H9 (cell line): ENCODE measurements around the gene KRTAP4-6. TPM values are rescaled to one million over a fixed set of nuclear protein-coding genes. Genes with fewer than 3 reads are reported as not detected.
"Not testable (repeated sequence)": the region's sequence is repeated elsewhere in the genome, so short reads cannot be mapped to it uniquely, and the experiment has no call there.

Experiments
- DNase-seq: peaks from one replicate; pipeline ENCODE4 v3.0.0-alpha.2; 2017
- H2AFZ ChIP-seq: one replicate; pipeline ENCODE4 v1.6.1; 2013; ENCODE audit warnings: mild to moderate bottlenecking, low read length, control low read depth, moderate library complexity
- H2AK5ac ChIP-seq: 2 replicates; pipeline ENCODE4 v1.6.1; 2013; ENCODE audit warnings: low read length, control low read depth, mixed read lengths; ENCODE audit not compliant: insufficient read length
- H2BK120ac ChIP-seq: one replicate; pipeline ENCODE4 v1.6.1; 2013; ENCODE audit warnings: low read depth, mild to moderate bottlenecking, low read length, control low read depth, inconsistent platforms; ENCODE audit not compliant: poor library complexity, severe bottlenecking
- H2BK12ac ChIP-seq: 2 replicates; pipeline ENCODE4 v1.6.1; 2013; ENCODE audit warnings: low read length, control low read depth, mixed read lengths, low read depth; ENCODE audit not compliant: insufficient read length
- H2BK15ac ChIP-seq: 2 replicates; pipeline ENCODE4 v1.6.1; 2013; ENCODE audit warnings: low read depth, low read length, control low read depth
- H2BK20ac ChIP-seq: one replicate; pipeline ENCODE4 v1.6.1; 2013; ENCODE audit warnings: low read depth, mild to moderate bottlenecking, low read length, control low read depth, inconsistent platforms; ENCODE audit not compliant: poor library complexity, severe bottlenecking
- H2BK5ac ChIP-seq: 2 replicates; pipeline ENCODE4 v1.6.1; 2013; ENCODE audit warnings: low read length, control low read depth, mixed read lengths; ENCODE audit not compliant: insufficient read length
- H3K14ac ChIP-seq: 2 replicates; pipeline ENCODE4 v1.6.1; 2013; ENCODE audit warnings: low read length, control low read depth; ENCODE audit not compliant: insufficient read depth
- H3K18ac ChIP-seq: 2 replicates; pipeline ENCODE4 v1.6.1; 2013; ENCODE audit warnings: low read depth, mild to moderate bottlenecking, mixed read lengths, low read length, control low read depth; ENCODE audit not compliant: insufficient read length
- H3K23ac ChIP-seq: 2 replicates; pipeline ENCODE4 v1.6.1; 2013; ENCODE audit warnings: low read length, control low read depth, mixed read lengths, low read depth; ENCODE audit not compliant: insufficient read length
- H3K23me2 ChIP-seq: 2 replicates; pipeline ENCODE4 v1.6.1; 2013; ENCODE audit warnings: low read depth, mild to moderate bottlenecking, mixed read lengths, low read length, control low read depth; ENCODE audit not compliant: insufficient read length, poor library complexity, severe bottlenecking
- H3K27ac ChIP-seq: 2 replicates; pipeline ENCODE4 v1.5.1; 2013; ENCODE audit warnings: low read length, control low read depth, mixed read lengths, low read depth; ENCODE audit not compliant: insufficient read length
- H3K27me3 ChIP-seq: 2 replicates; pipeline ENCODE4 v1.6.1; 2013; ENCODE audit warnings: low read length, control low read depth, inconsistent platforms; ENCODE audit not compliant: insufficient read depth
- H3K4ac ChIP-seq: 2 replicates; pipeline ENCODE4 v1.6.1; 2013; ENCODE audit warnings: low read depth, mild to moderate bottlenecking, control low read depth, inconsistent platforms, low read length, moderate library complexity
- H3K4me1 ChIP-seq: 2 replicates; pipeline ENCODE4 v1.6.1; 2013; ENCODE audit warnings: low read length, control low read depth, inconsistent platforms; ENCODE audit not compliant: insufficient read depth
- H3K4me2 ChIP-seq: 2 replicates; pipeline ENCODE4 v1.6.1; 2013; ENCODE audit warnings: low read length, control low read depth, mixed read lengths; ENCODE audit not compliant: insufficient read length, insufficient read depth
- H3K56ac ChIP-seq: 2 replicates; pipeline ENCODE4 v1.6.1; 2013; ENCODE audit warnings: low read depth, mild to moderate bottlenecking, mixed read lengths, low read length, control low read depth; ENCODE audit not compliant: insufficient read length
- H3K79me1 ChIP-seq: 2 replicates; pipeline ENCODE4 v1.6.1; 2013; ENCODE audit warnings: low read depth, mild to moderate bottlenecking, moderate library complexity, low read length, control low read depth, inconsistent platforms; ENCODE audit not compliant: insufficient read depth, poor library complexity, severe bottlenecking
- H3K79me2 ChIP-seq: 2 replicates; pipeline ENCODE4 v1.6.1; 2013; ENCODE audit warnings: low read length, control low read depth, inconsistent platforms; ENCODE audit not compliant: insufficient read depth
- H3K9ac ChIP-seq: 2 replicates; pipeline ENCODE4 v1.6.1; 2013; ENCODE audit warnings: low read length, control low read depth, mixed read lengths; ENCODE audit not compliant: insufficient read length; ENCODE audit errors: extremely low read depth
- H3K9me3 ChIP-seq: one replicate; pipeline ENCODE4 v1.6.1; 2013; ENCODE audit warnings: low read depth, low read length, inconsistent platforms; ENCODE audit not compliant: control insufficient read depth
- H3T11ph ChIP-seq: one replicate; pipeline ENCODE4 v1.6.1; 2013; ENCODE audit warnings: mild to moderate bottlenecking, low read length, control low read depth, inconsistent platforms
- H4K20me1 ChIP-seq: one replicate; pipeline ENCODE4 v1.6.1; 2013; ENCODE audit not compliant: control insufficient read depth, insufficient read length, insufficient read depth
- H4K5ac ChIP-seq: 2 replicates; pipeline ENCODE4 v1.6.1; 2013; ENCODE audit warnings: low read depth, mild to moderate bottlenecking, mixed read lengths, low read length, control low read depth; ENCODE audit not compliant: insufficient read length
- H4K8ac ChIP-seq: replicated peaks from 2 replicates; pipeline ENCODE4 v1.6.1; 2013; ENCODE audit warnings: low read length, control low read depth, mixed read lengths, low read depth; ENCODE audit not compliant: insufficient read length
- H4K91ac ChIP-seq: 2 replicates; pipeline ENCODE4 v1.6.1; 2013; ENCODE audit warnings: low read depth, mild to moderate bottlenecking, moderate library complexity, mixed read lengths, low read length, control low read depth; ENCODE audit not compliant: insufficient read length
- H3K27ac Mint-ChIP-seq, 3 experiments: 2 replicates in 2 of 3; 3 replicates in 1 of 3; pipeline ENCODE4 v1.8.0; 2020 to 2021; ENCODE audit warnings: mixed read lengths in 3 of 3, mild to moderate bottlenecking in 1 of 3, moderate library complexity in 1 of 3
- H3K27me3 Mint-ChIP-seq: 2 replicates; pipeline ENCODE4 v1.8.0; 2021; ENCODE audit warnings: low read depth, mild to moderate bottlenecking, moderate library complexity, mixed read lengths
- H3K36me3 Mint-ChIP-seq, 3 experiments: 2 replicates in 2 of 3; 3 replicates in 1 of 3; pipeline ENCODE4 v1.8.0; 2020 to 2021; ENCODE audit warnings: low read depth in 3 of 3, mixed read lengths in 3 of 3; ENCODE audit not compliant: insufficient read depth in 1 of 3
- H3K4me1 Mint-ChIP-seq, 2 experiments: 2 replicates each; pipeline ENCODE4 v1.8.0; 2020; ENCODE audit warnings: mixed read lengths in 2 of 2
- H3K4me3 Mint-ChIP-seq, 2 experiments: 2 replicates in 1 of 2; 3 replicates in 1 of 2; pipeline ENCODE4 v1.8.0; 2020 to 2021; ENCODE audit warnings: mild to moderate bottlenecking in 2 of 2, mixed read lengths in 2 of 2, moderate library complexity in 1 of 2
- H3K9me3 Mint-ChIP-seq, 2 experiments: 2 replicates in 1 of 2; 3 replicates in 1 of 2; pipeline ENCODE4 v1.8.0; 2020; ENCODE audit warnings: mild to moderate bottlenecking in 2 of 2, mixed read lengths in 2 of 2, moderate library complexity in 1 of 2
- CTCF ChIP-seq: fragments of 200-600 bp; sonication (generic); conservative IDR thresholded peaks from 3 replicates; pipeline ENCODE4 v1.8.0; 2021; ENCODE audit warnings: antibody characterized with exemption, mild to moderate bottlenecking
- whole genome bisulfite sequencing: extraction: QIAGEN DNeasy Blood & Tissue Kit; methylation state at CpG from one replicate; pipeline ENCODE4 v1.1.7; 2013; ENCODE audit warnings: missing lambda C conversion rate, low lambda C conversion rate, mixed read lengths; ENCODE audit not compliant: insufficient read length; ENCODE audit errors: extremely low coverage; 5-methylcytosine and 5-hydroxymethylcytosine counted together
- total RNA-seq: library from RNA; stranded (reverse); gene quantifications from 2 replicates; pipeline ENCODE4 v1.2.1, GENCODE V29; 2021

Gene KRTAP4-6
- total RNA-seq, 1 experiment from 2014 or later: not detected

GRCh38 chr17:41111151-41111885 is 29.0 kb downstream of the KRTAP4-6 start:
- H3K27ac Mint-ChIP-seq: no peak overlapping the region
- Histone ChIP-seq H4K91ac (no peak overlapping the region), H3K4me1 (peaks cover 6% of the 10 kb centered on the region; the same call in 1 of the 2 replicates), H3K9me3 (peaks cover 4% of the 10 kb centered on the region), H2BK20ac (no peak overlapping the region), H4K5ac (no peak overlapping the region), H3K4ac (no peak overlapping the region), H3K23me2 (no peaks in the 10 kb centered on the region), H3K79me1 (no peaks in the 10 kb centered on the region), H3K14ac (no peak overlapping the region), H4K8ac (no peak overlapping the region), H3K4me2 (no peak overlapping the region), H3K23ac (no peak overlapping the region), H3K9ac (no peak overlapping the region), H2AFZ (no peak overlapping the region), H2BK12ac (no peak overlapping the region), H3T11ph (no peak overlapping the region), H3K79me2 (no peaks in the 10 kb centered on the region), H3K27me3 (no peaks in the 10 kb centered on the region), H2AK5ac (no peak overlapping the region), H3K18ac (no peak overlapping the region), H2BK120ac (no peak overlapping the region), H2BK5ac (no peak overlapping the region), H3K27ac (no peak overlapping the region), H2BK15ac (no peak overlapping the region), H4K20me1 (no peaks in the 10 kb centered on the region), H3K56ac (no peak overlapping the region)
- no CpG with 5 or more reads among the region's 2 CpGs for WGBS
- H3K4me1 Mint-ChIP-seq: peaks cover 37 to 39% of the 10 kb centered on the region in 2 experiments
- peaks cover 39 to 58% of the 10 kb centered on the region in 2 experiments for H3K9me3 Mint-ChIP-seq
- H3K4me3 Mint-ChIP-seq: no peak overlapping the region
- no peak for DNase-seq
- no peaks in the 10 kb centered on the region for H3K27me3 Mint-ChIP-seq
- peaks cover 22 to 36% (median 24%) of the 10 kb centered on the region in 3 experiments for H3K36me3 Mint-ChIP-seq
- TF ChIP-seq CTCF: no peak

- not testable (repeated sequence) for H3K18ac ChIP-seq, H2BK20ac ChIP-seq, H2AFZ ChIP-seq, H3T11ph ChIP-seq, H3K56ac ChIP-seq, H2BK5ac ChIP-seq, H3K27ac ChIP-seq, H3K79me1 ChIP-seq, H3K14ac ChIP-seq, H3K4ac ChIP-seq, H2BK15ac ChIP-seq, H3K27me3 Mint-ChIP-seq, H3K9ac ChIP-seq, H4K20me1 ChIP-seq, H3K23ac ChIP-seq, H2BK120ac ChIP-seq, H3K27me3 ChIP-seq, H2AK5ac ChIP-seq, H3K4me2 ChIP-seq, H4K8ac ChIP-seq, DNase-seq, H3K9me3 ChIP-seq, H3K4me1 ChIP-seq, H4K5ac ChIP-seq, H4K91ac ChIP-seq, H3K79me2 ChIP-seq, H2BK12ac ChIP-seq, H3K23me2 ChIP-seq
- WGBS: no CpG with 5 or more reads among the region's 1 CpG
- Mint-ChIP-seq H3K27ac (peak overlapping the region in 1 of 3 experiments; percentile 10; a peak in 1 of 7 replicates), H3K4me1 (peaks cover 37 to 40% of the 10 kb centered on the region in 2 experiments), H3K36me3 (peaks cover 19 to 36% (median 24%) of the 10 kb centered on the region in 3 experiments), H3K4me3 (peak overlapping the region in 1 of 2 experiments; percentile 1; a peak in 1 of 5 replicates), H3K9me3 (peaks cover 39 to 42% of the 10 kb centered on the region in 2 experiments)
These were observed 31.5 kb downstream of the KRTAP4-6 start for GRCh38 chr17:41108728-41109386.
